PC-3 (cell line): ENCODE results near the gene TRDMT1. TPM values are rescaled to one million over a fixed set of nuclear protein-coding genes. Genes with fewer than 3 reads are reported as not detected.

Source experiments
- ATAC-seq: fragments of 200-7000 bp; cut with Tn5 transposase; 2 replicates; pipeline ENCODE4 v1.9.1; 2020; ENCODE audit warnings: mild to moderate bottlenecking, moderate library complexity
- BruUV-seq: library from RNA; stranded (reverse); fragments of 400-500 nt; replicated peaks from 2 replicates; lab custom pipeline; 2021; lab: Mats Ljungman, UMichigan
- CTCF ChIA-PET: fragments of 300-600 bp; sonication (Branson Sonifier 250); formaldehyde crosslinking; loops from one replicate; lab custom pipeline; 2022; ENCODE audit warnings: antibody characterized with exemption; lab: Charles Lee
- POLR2A ChIA-PET: fragments of 300-600 bp; sonication (Branson Sonifier 250); formaldehyde crosslinking; loops from one replicate; lab custom pipeline; 2022; ENCODE audit warnings: antibody characterized with exemption; ENCODE audit not compliant: unreplicated experiment; lab: Charles Lee
- DNase-seq: peaks from one replicate; pipeline ENCODE4 v3.0.0-alpha.2; 2015
- H2AFZ ChIP-seq: fragments of 300-600 bp; sonication (generic); 2 replicates; pipeline ENCODE4 v1.6.0; 2016; ENCODE audit warnings: antibody characterized with exemption, low read length
- H3F3A ChIP-seq: fragments of 300-600 bp; sonication (generic); one replicate; pipeline ENCODE4 v1.6.0; 2017; ENCODE audit warnings: antibody characterized with exemption, low read length, control low read depth, mild to moderate bottlenecking; ENCODE audit not compliant: unreplicated experiment
- H3K27ac ChIP-seq: fragments of 300-600 bp; sonication (generic); 2 replicates; pipeline ENCODE4 v1.5.1; 2016; ENCODE audit warnings: mild to moderate bottlenecking, low read length
- H3K27me3 ChIP-seq: fragments of 300-600 bp; sonication (generic); 2 replicates; pipeline ENCODE4 v1.6.1; 2016; ENCODE audit warnings: low read length, mixed read lengths
- H3K36me3 ChIP-seq: fragments of 300-600 bp; sonication (generic); 2 replicates; pipeline ENCODE4 v1.6.1; 2016; ENCODE audit warnings: low read depth, mixed run types, low read length, mixed read lengths
- H3K4me1 ChIP-seq: fragments of 300-600 bp; sonication (generic); 2 replicates; pipeline ENCODE4 v1.5.1; 2016; ENCODE audit warnings: low read length; ENCODE audit not compliant: insufficient read depth
- H3K4me2 ChIP-seq: fragments of 300-600 bp; sonication (generic); 2 replicates; pipeline ENCODE4 v1.6.0; 2016; ENCODE audit warnings: low read length
- H3K4me3 ChIP-seq: fragments of 300-600 bp; sonication (generic); 2 replicates; pipeline ENCODE4 v1.5.1; 2016; ENCODE audit warnings: mild to moderate bottlenecking, low read length, mixed read lengths
- H3K79me2 ChIP-seq: fragments of 300-600 bp; sonication (generic); 2 replicates; pipeline ENCODE4 v1.6.1; 2017; ENCODE audit warnings: low read length, mixed read lengths
- H3K9ac ChIP-seq: fragments of 300-600 bp; sonication (generic); 2 replicates; pipeline ENCODE4 v1.6.0; 2016; ENCODE audit warnings: mild to moderate bottlenecking, low read length
- H3K9me2 ChIP-seq: fragments of 300-600 bp; sonication (generic); replicated peaks from 2 replicates; pipeline ENCODE4 v1.6.1; 2016; ENCODE audit warnings: mixed run types, low read length, mixed read lengths
- H3K9me3 ChIP-seq: fragments of 300-600 bp; sonication (generic); 2 replicates; pipeline ENCODE4 v1.6.1; 2016; ENCODE audit warnings: low read length, mixed read lengths
- H4K20me1 ChIP-seq: fragments of 300-600 bp; sonication (generic); 2 replicates; pipeline ENCODE4 v1.6.1; 2016; ENCODE audit warnings: low read length, mixed read lengths
- EZH2 ChIP-seq: fragments of 300-600 bp; sonication (generic); IDR thresholded peaks from one replicate; pipeline ENCODE4 v1.6.1; 2017; ENCODE audit warnings: antibody characterized with exemption, mild to moderate bottlenecking, low read length; ENCODE audit not compliant: unreplicated experiment
- EZH2phosphoT487 ChIP-seq: fragments of 300-600 bp; sonication (generic); IDR thresholded peaks from 2 replicates; pipeline ENCODE4 v1.6.1; 2018; ENCODE audit warnings: mild to moderate bottlenecking, antibody characterized with exemption, low read length, borderline replicate concordance
- intact Hi-C: fragments of 100-400 bp; cut with micrococcal nuclease; formaldehyde crosslinking; loops from 2 replicates; pipeline ENCODE4 v1.9.0; 2023
- total RNA-seq: library from RNA; depleted of rRNA; stranded (reverse); fragments of >200 nt; gene quantifications from 2 replicates; pipeline ENCODE4 v1.2.3, GENCODE V29; 2014
- TF ChIP-seq, protein P1 (sequence below): fragments of 300-600 bp; sonication (generic); conservative IDR thresholded peaks from 2 replicates; pipeline ENCODE4 v1.5.1; 2017; ENCODE audit warnings: antibody characterized with exemption, low read depth, mild to moderate bottlenecking, low read length

The TRDMT1 gene
- total RNA-seq, 1 experiment from 2014 or later, result 2.0 TPM

DNA sequence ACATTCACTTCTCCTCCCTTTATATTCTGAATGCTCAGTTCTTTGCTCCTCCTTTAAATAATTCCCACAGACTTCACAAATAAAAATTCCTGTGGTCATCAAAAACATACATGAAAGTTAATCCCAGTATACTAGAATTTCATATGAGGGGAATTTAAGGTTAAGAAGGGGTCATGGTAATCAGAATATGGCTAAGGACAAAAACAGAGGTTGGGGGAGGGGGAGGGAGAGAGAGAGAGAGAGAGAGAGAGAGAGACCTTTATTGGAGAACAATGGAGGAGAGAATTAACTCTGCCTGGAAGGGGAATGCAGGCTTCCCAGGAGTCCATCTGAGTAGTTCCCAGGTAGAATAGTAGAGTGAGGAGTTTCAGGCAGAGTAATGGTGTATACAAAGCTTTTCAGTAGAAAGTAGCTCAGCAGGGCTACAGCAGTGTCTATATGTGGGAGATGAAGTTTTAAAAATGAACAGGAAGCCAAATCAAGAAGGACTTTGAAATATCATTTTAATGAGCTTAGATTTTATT lies 66.7 kb downstream of the TRDMT1 start:
- no peaks in the 10 kb centered on the region; the same call in 1 of the 2 replicates for H3K4me1 ChIP-seq
- no peaks in the 10 kb centered on the region for H3K9me3 ChIP-seq
- H3K4me2 ChIP-seq, result no peak overlapping the region
- H3K9ac ChIP-seq, result no peak overlapping the region
- H2AFZ ChIP-seq, result no peak overlapping the region
- peak; percentile 5 for DNase-seq
- CTCF ChIA-PET, result no interaction called here
- no peak overlapping the region for H3K27ac ChIP-seq
- BruUV-seq, result no TSS peak
- H3F3A ChIP-seq, result no peaks in the 10 kb centered on the region
- ATAC-seq, result no peak; the same call in 1 of the 2 replicates
- no peak overlapping the region for H3K4me3 ChIP-seq
- intact Hi-C loops, result no loop called here
- no peaks in the 10 kb centered on the region for H3K9me2 ChIP-seq
- H3K36me3 ChIP-seq, result no peaks in the 10 kb centered on the region
- no peaks in the 10 kb centered on the region for H3K27me3 ChIP-seq
- no peaks in the 10 kb centered on the region for H4K20me1 ChIP-seq
- TF ChIP-seq, protein P1, sequence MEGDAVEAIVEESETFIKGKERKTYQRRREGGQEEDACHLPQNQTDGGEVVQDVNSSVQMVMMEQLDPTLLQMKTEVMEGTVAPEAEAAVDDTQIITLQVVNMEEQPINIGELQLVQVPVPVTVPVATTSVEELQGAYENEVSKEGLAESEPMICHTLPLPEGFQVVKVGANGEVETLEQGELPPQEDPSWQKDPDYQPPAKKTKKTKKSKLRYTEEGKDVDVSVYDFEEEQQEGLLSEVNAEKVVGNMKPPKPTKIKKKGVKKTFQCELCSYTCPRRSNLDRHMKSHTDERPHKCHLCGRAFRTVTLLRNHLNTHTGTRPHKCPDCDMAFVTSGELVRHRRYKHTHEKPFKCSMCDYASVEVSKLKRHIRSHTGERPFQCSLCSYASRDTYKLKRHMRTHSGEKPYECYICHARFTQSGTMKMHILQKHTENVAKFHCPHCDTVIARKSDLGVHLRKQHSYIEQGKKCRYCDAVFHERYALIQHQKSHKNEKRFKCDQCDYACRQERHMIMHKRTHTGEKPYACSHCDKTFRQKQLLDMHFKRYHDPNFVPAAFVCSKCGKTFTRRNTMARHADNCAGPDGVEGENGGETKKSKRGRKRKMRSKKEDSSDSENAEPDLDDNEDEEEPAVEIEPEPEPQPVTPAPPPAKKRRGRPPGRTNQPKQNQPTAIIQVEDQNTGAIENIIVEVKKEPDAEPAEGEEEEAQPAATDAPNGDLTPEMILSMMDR, result no peak
- TF ChIP-seq EZH2, result no peak
- TF ChIP-seq EZH2phosphoT487, result no peak
- POLR2A ChIA-PET, result no interaction called here
- H3K79me2 ChIP-seq, result no peaks in the 10 kb centered on the region

DNA sequence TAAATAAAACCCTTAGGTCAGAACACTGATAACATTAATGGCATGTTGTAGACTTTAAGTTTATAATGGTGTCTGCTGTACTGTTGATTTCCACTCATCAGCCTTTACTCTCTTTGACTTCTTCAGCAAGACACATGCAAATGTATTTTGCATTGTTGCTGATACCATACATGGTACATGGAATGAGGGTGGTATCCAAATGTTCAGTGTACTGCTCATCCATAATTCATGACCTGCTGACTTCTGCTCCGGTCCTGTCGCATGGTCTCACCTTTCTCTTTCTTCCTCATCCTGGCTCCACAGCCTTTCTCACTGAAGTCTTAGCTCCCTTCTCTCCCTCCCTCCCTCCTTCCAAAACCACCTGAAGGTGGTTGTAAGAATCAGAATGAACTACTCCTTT lies 67.2 kb downstream of the TRDMT1 start:
- H4K20me1 ChIP-seq, result no peaks in the 10 kb centered on the region
- no peaks in the 10 kb centered on the region for H3F3A ChIP-seq
- H3K27ac ChIP-seq, result no peak overlapping the region
- H3K9me2 ChIP-seq, result no peaks in the 10 kb centered on the region
- CTCF ChIA-PET, result no interaction called here
- intact Hi-C loops, result no loop called here
- no TSS peak for BruUV-seq
- H2AFZ ChIP-seq, result no peak overlapping the region
- POLR2A ChIA-PET, result no interaction called here
- H3K4me2 ChIP-seq, result no peak overlapping the region
- ATAC-seq, result no peak
- no peaks in the 10 kb centered on the region for H3K9me3 ChIP-seq
- TF ChIP-seq EZH2 (no peak), EZH2phosphoT487 (no peak)
- TF ChIP-seq, protein P1, result no peak
- no peaks in the 10 kb centered on the region for H3K79me2 ChIP-seq
- no peaks in the 10 kb centered on the region; the same call in 1 of the 2 replicates for H3K4me1 ChIP-seq
- H3K4me3 ChIP-seq, result no peak overlapping the region
- no peaks in the 10 kb centered on the region for H3K27me3 ChIP-seq
- H3K36me3 ChIP-seq, result no peaks in the 10 kb centered on the region
- DNase-seq, result no peak
- H3K9ac ChIP-seq, result no peak overlapping the region

DNA sequence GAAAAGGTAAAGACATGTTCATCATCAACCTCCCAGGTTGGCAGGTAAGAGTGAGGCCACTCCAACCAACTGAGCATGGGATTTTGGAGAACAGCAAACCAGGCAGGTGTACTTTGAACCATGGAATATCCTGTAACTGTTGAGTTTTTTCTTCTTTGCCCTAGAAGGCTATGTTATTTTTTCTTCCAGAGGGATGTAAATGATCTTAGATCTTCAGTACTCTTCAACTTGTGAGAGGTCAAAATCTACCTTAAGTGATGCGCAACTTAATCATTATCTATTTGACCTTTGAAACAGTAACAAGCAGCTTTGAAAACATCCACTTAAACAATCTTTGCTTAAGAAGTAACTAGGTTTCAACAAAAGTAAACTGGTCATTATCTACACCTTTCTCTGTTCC lies 71.7 kb downstream of the TRDMT1 start, which contains the start of gene CUBN:
CUBN (minus strand) TSS at position 71 of the 400 bp plus-strand sequence; CDS start at position 25, 46 bp downstream.
- BruUV-seq, result no TSS peak
- intact Hi-C loops, result no loop called here
- Histone ChIP-seq H3K9me3 (no peaks in the 10 kb centered on the region), H3K4me3 (no peak within 1 kb of the TSS), H3K9me2 (no peaks in the 10 kb centered on the region), H3K27ac (no peak within 1 kb of the TSS), H3K4me1 (no peaks in the 10 kb centered on the region; the same call in 1 of the 2 replicates), H4K20me1 (no peaks in the 10 kb centered on the region), H3F3A (no peaks in the 10 kb centered on the region), H3K9ac (no peak within 1 kb of the TSS), H3K4me2 (no peak within 1 kb of the TSS), H2AFZ (no peak within 1 kb of the TSS), H3K79me2 (no peaks in the 10 kb centered on the region), H3K27me3 (no peaks in the 10 kb centered on the region), H3K36me3 (no peaks in the 10 kb centered on the region)
- ChIA-PET CTCF (no interaction called here), POLR2A (no interaction called here)
- TF ChIP-seq, protein P1, result no peak
- TF ChIP-seq EZH2, result no peak
- no peak for TF ChIP-seq EZH2phosphoT487
- ATAC-seq (no peak), DNase-seq (no peak)
